Cortex of kidney (tissue), 1 donor: Measurements from ENCODE around the gene HIVEP3.

ENCODE experiments used
- DNase-seq: peaks from one replicate; lab custom pipeline; 2025; lab: John Stamatoyannopoulos, UW

HIVEP3 gene

DNA sequence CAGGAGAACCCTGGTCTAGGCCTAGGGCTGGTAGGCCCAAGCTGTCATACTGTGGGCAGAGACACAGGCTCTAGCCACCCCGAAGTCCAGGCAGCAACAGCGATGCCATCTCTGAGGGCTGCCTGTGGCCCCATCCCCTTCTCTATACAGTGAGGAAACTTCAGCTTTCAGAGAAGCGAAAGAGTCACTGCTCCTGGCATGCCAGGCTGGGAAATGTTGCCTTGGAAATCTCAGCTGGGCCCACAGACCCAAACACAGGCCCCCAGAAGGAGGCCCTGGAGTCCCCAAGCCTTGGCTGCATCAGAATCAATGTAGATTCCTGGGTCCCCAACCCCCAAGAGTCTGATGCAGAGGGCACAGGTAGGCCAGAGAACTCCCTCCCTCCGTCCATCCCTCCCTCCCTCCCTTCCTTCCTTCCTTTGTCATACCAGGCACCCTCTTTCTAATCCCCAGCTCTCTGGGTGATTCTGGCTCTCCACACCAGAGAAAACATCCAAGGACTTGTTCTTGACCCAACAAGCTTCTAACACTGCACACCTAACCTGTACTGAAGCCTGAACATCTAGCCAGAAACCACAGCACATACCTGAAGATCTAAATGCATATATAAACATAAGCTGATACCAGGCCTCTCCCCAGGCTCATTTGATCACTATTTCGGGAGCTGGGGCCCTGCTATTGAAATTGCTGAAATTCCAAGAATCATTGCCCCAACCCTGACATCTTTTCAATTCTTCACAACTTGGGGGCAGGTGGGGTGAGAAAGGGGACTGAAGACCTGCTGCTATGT, 291.0 kb downstream of the HIVEP3 start:
- DNase-seq = no peak

DNA sequence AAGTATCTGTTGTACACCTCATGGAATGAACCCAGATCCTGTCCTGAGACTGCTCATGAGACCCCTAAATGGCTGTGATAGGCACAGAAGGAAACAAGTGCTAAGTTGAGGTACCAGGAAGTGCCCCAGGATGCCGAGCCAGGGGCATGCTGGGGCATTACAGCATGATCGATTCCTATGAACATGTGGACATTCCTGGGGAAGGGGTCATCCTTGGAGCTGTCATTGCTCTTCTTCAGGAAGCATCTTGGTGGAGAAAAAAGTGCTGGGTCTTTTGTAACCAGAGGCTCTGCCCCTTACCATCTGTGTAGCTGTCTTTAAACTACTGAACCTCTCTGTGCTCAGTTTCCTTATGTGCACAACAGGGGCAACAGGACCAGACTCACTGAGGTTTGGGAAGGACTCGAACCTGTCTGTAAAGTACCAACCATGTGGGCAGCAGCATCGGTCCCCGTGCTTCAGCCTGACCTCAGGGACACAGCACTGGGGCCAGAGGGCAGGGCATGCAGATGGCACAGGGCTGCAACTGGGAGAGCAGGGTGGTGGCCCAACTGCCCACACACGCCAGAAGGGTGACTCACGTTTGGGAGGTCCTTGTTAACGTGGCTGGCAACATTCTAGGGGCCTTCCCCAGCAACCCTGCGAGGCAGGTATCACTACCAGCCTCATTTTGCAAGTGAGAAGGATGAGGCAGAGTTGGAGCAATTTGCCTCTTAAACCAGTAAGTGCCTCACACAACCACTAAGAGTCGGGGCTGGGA, 291.9 kb downstream of the HIVEP3 start:
- no peak for DNase-seq

DNA sequence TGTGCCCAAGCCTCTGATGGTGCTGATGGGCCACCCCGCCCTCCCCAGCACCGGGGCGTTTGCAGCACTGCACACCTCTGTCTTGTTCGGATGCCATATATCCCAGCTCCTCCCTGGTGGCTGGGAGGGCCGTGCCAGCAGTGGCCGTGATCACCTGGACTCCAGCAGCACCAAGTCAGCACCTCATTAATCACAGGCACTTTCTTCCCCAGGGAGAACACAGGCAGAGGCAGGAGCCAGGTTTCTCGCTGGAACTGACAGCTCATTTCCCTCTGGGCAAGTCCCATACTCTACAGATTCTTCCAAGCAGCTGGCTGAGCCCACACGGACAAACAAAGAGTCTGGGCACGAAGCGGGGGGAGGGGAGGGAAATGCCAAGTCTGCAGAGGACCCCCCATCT, 292.6 kb downstream of the HIVEP3 start:
- no peak for DNase-seq

DNA sequence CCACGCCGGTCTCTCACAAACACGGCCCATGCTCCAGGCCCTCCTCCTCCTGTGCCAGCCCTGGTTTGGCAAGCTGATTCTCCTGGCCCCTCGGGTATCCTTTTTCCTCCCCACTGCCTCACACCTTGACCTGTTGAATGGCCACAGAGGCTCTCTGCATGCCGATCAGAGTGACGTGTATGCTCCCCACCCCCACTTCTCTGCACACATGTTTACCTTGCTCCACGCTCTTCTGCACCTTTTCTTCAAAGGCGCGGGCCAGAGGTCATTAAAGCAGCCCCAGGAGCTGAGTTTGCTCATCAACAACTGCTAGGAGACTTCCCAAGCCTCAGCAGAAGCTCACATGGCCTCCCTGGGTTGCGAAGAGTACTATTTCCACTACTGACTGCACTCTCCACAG, 295.0 kb downstream of the HIVEP3 start:
- DNase-seq = no peak

DNA sequence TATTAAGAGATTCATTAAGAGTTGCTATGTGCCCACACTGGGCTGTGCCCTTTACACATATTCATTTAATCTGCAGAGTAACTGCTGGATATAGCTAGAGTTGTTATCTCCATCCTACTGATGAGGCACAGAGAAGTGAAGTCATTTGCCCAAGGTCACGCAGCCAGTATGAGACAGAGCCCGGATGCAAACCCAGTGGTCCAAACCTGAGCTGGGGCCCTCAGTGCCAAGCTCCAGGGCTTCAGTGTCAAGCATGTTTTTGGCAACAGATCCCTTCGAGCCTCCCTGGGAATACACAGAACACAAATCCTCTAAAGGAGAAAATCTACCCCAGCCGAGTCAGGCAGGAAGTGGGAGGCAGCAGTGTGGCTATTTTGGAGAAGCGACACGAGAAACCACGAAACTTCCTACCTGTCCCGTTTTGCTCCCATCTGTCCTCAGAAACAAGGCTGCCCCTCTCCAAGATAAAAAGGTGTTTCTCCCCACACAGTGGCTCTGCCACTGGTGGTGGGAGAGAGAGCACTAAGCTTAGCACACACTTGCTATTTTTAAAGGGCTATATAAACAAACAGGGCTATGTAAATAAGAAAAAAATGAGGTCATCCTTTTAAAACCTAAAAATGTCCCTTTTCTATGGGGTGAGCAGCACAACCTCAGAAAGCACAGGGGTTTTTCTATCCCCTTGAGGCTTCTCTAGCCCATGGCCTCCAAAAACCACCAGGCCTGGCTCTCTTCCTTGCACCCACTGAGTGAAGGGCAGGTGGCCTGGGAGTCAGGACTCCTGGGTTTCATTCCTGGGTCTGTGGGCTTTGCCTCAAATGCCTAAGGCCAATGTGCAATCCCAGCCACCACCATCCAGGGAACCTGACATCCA, 295.6 kb downstream of the HIVEP3 start:
- no peak for DNase-seq

DNA sequence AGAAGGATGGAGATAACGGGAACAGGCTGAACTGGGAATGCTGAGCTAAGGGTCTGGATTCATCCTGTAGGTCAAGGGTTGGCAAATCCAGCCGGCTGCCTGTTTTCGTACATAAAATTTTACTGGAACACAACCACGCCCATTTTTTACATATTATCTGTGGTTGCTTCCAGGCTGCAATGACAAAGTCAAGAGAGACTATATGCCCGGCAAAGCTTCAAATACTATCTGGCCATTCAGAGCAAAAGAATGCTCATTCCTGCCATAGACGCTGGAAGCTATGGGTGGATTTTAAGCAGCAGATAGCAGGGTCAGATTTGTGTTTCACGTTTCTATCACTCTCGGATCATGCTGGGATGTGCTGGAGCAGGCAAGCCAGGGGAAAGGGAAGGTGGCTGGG, 296.3 kb downstream of the HIVEP3 start:
- DNase-seq = no peak

DNA sequence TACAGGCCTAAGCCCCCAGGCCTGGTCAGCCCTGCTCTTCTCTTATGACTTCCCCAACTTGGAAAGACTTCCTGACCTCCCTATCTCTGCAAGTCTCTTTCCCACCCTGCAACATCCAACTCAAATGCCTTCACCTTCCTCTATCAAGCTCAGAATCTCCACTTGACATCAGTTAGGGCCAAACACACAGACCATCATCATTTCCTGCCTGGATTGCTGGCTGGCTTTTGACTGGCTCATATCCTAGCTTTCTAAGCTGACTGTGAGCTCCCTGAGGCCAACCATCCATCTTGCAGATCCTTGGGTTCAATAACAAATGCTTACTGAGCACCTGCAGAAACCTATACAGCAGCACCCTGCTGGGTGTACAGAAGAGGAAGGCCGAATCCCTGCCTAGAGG, 296.9 kb downstream of the HIVEP3 start:
- no peak for DNase-seq

DNA sequence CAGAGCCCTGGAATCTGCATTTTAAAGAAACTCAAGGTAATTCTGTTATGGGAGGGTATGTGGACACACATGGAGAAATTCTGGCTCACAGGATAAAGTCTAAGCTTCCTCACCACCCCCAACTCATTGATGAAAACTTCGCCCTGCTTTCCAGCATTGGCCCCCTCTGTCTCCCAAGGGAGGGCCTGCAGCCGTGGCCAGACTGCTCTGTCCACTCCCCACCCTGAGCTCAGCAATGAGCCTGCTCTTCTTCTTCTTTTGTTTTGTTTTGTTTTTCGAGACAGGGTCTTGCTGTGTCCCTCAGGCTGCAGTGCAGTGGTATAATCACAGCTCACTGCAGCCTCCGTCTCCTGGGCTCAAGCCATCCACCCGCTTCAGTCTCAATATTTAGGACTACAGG, 297.5 kb downstream of the HIVEP3 start:
- DNase-seq = no peak

DNA sequence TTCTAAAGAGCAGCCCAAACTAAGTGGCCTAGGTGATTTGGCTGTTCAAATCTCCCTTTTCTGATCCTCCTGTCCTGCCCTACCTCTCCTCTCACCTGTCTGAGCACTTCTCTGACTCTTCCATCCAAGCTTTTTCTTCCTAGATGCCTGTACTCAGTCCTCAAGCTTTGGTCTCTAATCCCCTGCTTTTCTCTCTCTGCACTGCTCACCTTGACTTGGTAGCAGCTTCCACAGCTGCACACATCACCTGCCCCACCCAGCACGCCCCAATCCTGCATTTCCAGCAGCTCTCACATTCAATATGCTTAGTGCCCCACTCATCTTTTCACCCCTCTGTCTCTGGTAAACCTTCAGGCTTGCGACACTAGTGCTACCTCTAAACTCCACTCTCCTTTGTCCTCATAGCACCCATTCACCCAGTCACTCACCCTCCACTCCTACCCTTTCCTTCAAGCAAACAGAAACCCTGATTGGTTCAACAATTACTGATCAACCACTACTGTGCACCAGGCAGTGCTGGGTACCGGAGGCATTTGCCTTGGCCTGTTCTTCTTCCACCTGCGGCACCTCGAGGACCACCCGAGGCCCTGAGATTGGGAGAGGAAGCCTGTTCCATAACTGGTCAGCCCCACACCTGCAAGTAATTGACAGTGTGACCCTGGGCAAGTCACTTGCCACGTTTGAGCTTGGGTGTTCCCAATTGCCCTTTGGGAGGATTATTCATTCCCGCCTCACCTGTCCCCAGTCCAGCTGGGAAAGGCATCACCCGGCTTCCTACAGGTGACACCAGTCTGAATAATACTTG, 298.2 kb downstream of the HIVEP3 start:
- no peak for DNase-seq

DNA sequence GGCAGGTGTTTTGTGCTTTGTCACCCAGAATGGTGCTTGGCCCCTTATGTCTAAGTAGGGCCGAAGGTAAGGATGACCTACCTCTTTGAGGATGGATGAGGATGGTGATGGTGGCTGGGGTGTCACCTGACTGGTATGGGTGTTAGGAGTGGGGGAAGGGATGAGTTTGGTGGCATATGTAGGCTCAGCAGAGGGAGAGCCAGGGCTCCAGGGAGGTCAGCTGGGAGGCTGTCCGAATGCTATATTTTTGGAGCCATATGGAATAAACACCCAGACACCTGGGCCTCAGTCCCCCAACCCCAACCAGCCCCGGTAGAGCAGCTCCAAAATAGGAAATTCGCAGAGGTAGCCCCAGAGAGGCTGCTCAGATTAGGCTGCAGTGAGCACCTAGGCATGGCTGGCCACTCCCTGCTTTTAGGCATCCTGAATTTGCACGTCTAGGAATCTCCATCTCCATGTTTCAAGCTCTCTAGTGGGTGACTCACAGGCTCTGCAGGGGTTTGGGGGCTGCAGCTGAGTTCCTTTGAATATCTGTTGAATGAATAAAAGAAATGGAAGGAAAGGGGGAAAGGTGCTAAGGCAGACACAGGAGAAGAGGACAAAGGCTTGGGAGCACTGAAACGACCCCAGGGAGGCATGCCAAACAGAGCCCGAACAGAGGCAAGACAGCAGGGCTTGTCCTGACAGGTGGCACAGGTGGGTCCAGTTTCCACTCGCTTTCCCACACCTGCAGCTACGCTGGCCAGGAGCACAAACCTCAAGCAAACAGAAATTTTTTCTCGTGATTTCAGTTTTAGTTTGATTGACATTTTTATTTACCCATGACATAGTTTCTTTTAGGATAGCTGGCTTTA, 299.0 kb downstream of the HIVEP3 start:
- DNase-seq = no peak

DNA sequence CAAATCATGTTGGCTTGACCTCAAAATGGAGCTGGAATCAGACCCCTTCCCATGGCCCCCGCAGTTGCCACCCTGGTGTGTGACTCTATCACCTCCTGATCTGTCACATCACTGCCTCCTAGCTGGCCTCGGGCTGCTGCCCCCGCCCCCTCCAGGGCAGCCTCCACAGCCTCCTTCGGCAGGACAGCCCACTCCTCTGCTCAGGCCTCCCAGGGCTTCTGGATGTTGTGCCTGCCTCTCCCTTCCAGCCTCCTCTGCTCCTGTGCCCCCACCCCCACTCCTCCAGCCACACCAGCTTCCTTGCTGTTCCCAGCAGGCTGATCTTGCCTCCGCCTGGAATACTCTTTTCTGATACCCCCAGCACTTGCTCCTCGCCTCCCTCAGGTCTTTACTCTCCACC, 299.9 kb downstream of the HIVEP3 start:
- DNase-seq = no peak

DNA sequence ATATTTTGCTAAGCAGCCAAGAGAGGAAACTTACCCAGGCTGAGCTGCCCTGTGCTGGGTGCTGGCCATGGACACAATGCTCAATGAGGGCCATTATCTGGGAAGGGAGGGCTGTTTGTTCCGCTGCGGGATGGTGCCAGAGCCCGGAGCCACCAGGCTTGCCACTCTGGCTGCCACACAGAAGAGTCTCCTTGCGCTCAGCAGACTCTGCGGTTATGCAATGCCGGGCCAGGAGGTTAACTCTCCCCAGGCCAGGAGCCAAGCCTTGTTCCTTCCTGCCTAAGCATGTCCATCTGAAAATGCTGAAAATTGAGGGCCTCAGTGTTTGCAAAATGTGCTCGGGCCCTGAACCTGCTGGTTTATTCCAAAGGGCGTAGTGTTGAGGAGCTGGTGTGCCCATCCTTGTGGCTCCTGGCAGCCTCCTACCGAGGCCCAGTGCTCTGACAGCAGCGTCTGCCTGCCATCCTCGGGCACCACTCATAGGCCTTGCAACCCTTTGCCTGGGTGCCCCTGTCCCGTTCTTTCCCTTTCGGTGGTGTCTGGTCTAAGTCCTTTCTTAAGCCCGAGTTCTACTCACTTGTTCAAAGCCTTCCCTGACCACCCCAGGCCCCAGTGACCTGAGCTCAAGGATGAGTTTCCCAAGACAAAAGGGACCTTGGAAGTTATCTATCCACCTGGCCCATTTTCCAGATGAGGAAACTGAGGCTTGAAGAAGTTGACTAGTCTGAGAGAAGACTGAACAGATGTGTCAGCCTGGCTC, 300.5 kb downstream of the HIVEP3 start:
- DNase-seq = no peak

DNA sequence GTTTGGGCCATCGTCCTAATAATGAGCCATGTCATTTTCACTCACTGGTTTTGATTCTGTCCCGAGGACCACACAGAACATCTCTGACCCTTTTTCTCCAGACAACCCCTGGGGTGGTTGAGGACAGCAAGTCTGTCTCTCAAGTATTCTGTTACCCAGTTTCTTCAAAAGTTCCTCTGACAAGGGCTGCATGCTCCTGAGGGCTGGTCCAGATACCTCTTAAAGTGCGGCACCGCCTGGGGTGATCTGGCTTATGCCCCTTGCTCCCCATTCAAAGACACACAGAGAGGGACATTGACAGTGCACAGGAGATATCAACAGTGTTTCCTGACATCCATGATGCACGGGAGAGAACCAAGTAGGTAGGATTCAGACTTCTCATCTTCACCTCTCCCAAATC, 301.4 kb downstream of the HIVEP3 start:
- no peak for DNase-seq

DNA sequence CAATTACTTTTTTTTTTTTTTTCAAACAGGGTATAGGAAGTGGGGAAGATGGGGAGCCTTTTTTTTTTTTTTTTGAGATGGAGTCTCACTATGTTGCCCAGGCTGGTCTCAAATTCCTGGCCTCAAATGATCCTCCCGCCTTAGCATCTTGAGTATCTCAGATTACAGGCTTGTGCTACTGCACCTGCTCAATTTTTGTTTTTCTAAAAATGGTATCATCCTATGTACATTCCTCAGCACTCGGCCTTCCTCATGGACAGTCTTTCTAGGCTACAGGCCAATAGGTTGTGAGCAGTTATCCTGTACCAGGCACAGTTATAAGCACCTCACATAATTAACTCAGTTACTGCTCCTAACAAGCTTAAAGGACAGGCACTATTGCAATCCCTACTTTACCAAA, 302.2 kb downstream of the HIVEP3 start:
- DNase-seq = no peak

DNA sequence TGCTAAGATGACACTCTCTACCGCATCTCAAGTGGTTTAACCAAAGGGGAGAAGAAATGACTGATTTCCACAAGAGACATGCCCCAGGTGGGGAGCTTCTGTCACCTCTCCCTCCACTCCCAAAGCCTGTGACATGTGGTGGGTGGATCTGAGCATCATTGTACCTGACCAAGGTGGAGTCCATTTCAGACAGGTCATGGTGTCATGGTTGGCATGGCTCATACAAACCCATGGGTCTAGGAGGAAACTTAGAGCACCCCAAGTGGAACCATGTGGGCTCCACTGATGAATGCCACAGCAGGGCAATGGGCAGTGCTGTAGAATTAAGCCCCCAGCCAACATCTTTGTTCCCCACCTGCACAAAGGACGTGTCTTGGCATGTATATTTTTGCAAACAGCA, 302.7 kb downstream of the HIVEP3 start:
- DNase-seq = no peak

DNA sequence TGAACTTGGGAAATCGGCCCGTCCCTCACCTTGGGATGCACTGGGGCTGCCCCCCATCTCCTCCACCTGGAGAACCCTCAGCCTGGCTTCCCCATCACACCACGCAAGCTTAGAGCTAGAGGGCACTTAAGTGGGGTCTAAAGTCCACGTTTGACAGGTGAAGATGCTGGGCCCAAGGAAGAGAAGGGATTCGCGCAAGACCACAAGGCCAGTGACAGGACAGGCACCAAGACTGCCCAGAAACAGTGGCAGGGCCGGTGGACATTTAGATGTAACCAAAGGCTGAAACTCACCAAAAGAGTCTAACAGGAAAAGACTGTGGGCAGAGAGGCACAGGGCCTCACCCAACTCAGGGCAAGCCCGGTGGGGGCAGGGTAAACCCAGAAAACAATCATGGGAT, 303.4 kb downstream of the HIVEP3 start:
- no peak for DNase-seq

DNA sequence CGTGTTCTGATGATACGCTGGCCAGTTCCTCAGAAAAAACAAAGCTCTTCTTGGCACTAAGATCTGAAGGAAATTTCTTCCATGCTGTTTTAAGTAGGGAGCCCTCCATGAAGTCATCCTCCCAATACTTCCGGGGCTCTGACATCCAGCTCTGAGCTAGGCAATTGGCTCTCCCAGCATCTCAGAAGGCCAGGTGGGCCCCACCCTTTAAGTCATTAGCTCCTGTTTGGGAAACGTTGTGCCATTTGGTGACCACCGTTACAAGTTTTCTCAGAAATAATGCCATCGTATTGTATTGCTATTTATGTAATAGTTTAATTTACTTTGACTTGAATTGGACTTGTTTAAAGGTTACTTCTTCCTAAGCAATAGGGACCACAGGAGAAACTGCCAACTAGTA, 303.9 kb downstream of the HIVEP3 start:
- no peak for DNase-seq

DNA sequence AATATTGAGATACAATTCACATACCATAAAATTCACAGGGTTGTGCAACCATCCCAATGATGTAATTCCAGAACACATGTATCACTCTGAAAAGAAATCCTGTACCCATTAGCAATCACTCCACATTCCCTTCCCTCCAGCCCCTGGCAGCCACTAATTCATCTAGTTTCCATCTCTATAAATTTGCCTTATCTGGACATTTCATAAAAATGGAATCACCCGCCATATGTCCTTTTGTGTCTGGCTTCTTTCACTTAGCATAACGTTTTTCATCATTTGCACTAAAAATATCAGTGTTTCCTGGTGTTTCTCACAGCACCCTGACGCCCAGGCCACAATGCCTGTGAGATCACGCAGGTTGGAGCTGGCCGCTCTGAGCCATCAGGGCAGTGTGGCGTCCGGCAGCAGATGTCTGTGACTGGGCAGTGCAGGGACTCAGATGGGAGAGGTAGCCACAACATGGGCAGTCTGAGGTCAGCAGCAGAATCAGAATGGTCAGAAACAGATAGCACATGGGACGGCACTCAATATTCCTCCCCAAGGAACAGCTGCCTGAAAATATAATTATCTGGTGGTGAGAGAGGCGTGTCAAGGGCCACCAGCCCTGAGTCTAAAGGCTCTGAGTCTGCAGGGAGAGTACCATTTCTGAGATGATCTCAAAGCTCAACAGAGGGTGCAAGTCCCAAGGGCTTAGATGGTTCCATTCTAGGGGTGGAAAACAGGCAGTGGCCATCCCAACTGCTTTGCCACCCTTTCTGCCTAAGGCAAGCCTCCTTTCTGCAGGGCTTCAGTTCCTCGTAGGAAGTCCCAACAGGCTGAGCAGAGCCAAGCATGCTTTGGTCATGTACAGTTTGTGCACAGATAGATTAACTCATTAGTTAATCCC, 304.8 kb downstream of the HIVEP3 start:
- no peak for DNase-seq

DNA sequence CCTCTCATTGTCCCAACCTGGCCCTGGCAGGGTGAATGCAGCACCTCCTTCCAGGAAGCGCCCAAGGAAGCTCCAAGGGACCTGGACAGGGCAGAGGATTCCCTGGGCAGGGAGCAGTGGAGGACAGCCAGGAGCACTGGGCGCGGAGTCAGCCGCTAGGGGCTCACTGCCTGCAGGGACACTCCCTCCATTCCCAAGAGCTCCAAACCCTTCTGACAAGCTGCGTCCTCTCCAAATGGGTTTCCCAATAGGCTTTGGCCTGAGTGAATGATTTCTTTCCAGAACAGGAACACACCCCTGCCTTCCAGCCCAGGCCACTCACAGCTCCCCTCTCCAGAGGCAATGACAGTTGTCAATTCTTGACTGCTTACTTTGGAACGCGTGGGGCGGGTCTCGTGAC, 305.8 kb downstream of the HIVEP3 start:
- DNase-seq = no peak
